Neural progenitor cell (in vitro differentiated cells): ENCODE data around the gene NDOR1. TPM values are rescaled to one million over a fixed set of nuclear protein-coding genes. Genes with fewer than 3 reads are reported as not detected.

Experiments used
- DNase-seq: peaks from one replicate; pipeline ENCODE4 v3.0.0-alpha.2; 2016; ENCODE audit warnings: low spot score
- H2AFZ ChIP-seq: fragments of 200-600 bp; sonication (generic); replicated peaks from 2 replicates; pipeline ENCODE4 v1.6.1; 2016; ENCODE audit warnings: antibody characterized with exemption
- H3F3A ChIP-seq: fragments of 200-600 bp; sonication (generic); 2 replicates; pipeline ENCODE4 v1.6.1; 2016; ENCODE audit warnings: antibody characterized with exemption, low read depth
- H3K27ac ChIP-seq: fragments of 200-600 bp; sonication (generic); 2 replicates; pipeline ENCODE4 v1.5.1; 2016; ENCODE audit warnings: mild to moderate bottlenecking
- H3K27me3 ChIP-seq: fragments of 200-600 bp; sonication (generic); 2 replicates; pipeline ENCODE4 v1.6.1; 2016; ENCODE audit warnings: mild to moderate bottlenecking, moderate library complexity
- H3K36me3 ChIP-seq: fragments of 200-600 bp; sonication (generic); 2 replicates; pipeline ENCODE4 v1.5.1; 2016
- H3K4me1 ChIP-seq: fragments of 200-600 bp; sonication (generic); 2 replicates; pipeline ENCODE4 v1.6.1; 2016; ENCODE audit warnings: mixed run types
- H3K4me2 ChIP-seq: fragments of 200-600 bp; sonication (generic); 2 replicates; pipeline ENCODE4 v1.6.1; 2016
- H3K4me3 ChIP-seq: fragments of 200-600 bp; sonication (generic); 2 replicates; pipeline ENCODE4 v1.5.1; 2016
- H3K79me2 ChIP-seq: fragments of 200-600 bp; sonication (generic); 2 replicates; pipeline ENCODE4 v1.6.1; 2016; ENCODE audit warnings: low read depth
- H3K9ac ChIP-seq: fragments of 200-600 bp; sonication (generic); 2 replicates; pipeline ENCODE4 v1.6.1; 2016
- H3K9me3 ChIP-seq: fragments of 200-600 bp; sonication (generic); 2 replicates; pipeline ENCODE4 v1.5.1; 2016; ENCODE audit warnings: low read depth
- H4K20me1 ChIP-seq: fragments of 200-600 bp; sonication (generic); 2 replicates; pipeline ENCODE4 v1.6.1; 2016; ENCODE audit warnings: low read depth
- H3K27ac Mint-ChIP-seq: 3 replicates; pipeline ENCODE4 v1.8.0; 2021; ENCODE audit warnings: mixed read lengths
- H3K27me3 Mint-ChIP-seq: 2 replicates; pipeline ENCODE4 v1.8.0; 2022; ENCODE audit warnings: low read depth, mild to moderate bottlenecking, inconsistent platforms, moderate library complexity, mixed read lengths; ENCODE audit not compliant: insufficient read depth
- H3K36me3 Mint-ChIP-seq: 3 replicates; pipeline ENCODE4 v1.8.0; 2021; ENCODE audit warnings: mixed read lengths
- H3K4me1 Mint-ChIP-seq: 3 replicates; pipeline ENCODE4 v1.8.0; 2021; ENCODE audit warnings: mixed read lengths
- H3K4me3 Mint-ChIP-seq: 3 replicates; pipeline ENCODE4 v1.8.0; 2021; ENCODE audit warnings: mild to moderate bottlenecking, moderate library complexity, mixed read lengths
- H3K9me3 Mint-ChIP-seq: 3 replicates; pipeline ENCODE4 v1.8.0; 2020; ENCODE audit warnings: mixed read lengths
- CTCF ChIP-seq: fragments of 200-600 bp; sonication (generic); IDR thresholded peaks from 2 replicates; pipeline ENCODE4 v1.5.1; 2017; ENCODE audit warnings: antibody characterized with exemption, mild to moderate bottlenecking
- EZH2 ChIP-seq: fragments of 200-600 bp; sonication (generic); IDR thresholded peaks from 2 replicates; pipeline ENCODE4 v1.6.1; 2017; ENCODE audit warnings: antibody characterized with exemption, mild to moderate bottlenecking, moderate library complexity
- EZH2phosphoT487 ChIP-seq: fragments of 200-600 bp; sonication (generic); IDR thresholded peaks from 2 replicates; pipeline ENCODE4 v1.6.1; 2017; ENCODE audit warnings: antibody characterized with exemption
- total RNA-seq: library from RNA; depleted of rRNA; stranded (reverse); fragments of >200 nt; gene quantifications from 2 replicates; pipeline ENCODE4 v1.2.3, GENCODE V29; 2015; ENCODE audit warnings: low replicate concordance

The NDOR1 gene
- total RNA-seq, 1 donor from 2014 or later, result 5.1 TPM

- Histone ChIP-seq H3F3A (peaks cover 10% of the 10 kb centered on the region), H3K36me3 (no peaks in the 10 kb centered on the region), H2AFZ (no peak overlapping the region), H3K79me2 (peaks cover 14% of the 10 kb centered on the region), H3K4me3 (no peak overlapping the region), H3K4me2 (no peak overlapping the region), H3K27me3 (no peaks in the 10 kb centered on the region), H3K9ac (no peak overlapping the region), H3K27ac (no peak overlapping the region), H3K9me3 (no peaks in the 10 kb centered on the region), H3K4me1 (peaks cover 5% of the 10 kb centered on the region), H4K20me1 (peaks cover 53% of the 10 kb centered on the region)
- Mint-ChIP-seq H3K4me3 (no peak overlapping the region), H3K27me3 (peaks cover 6% of the 10 kb centered on the region), H3K27ac (no peak overlapping the region), H3K4me1 (peaks cover 29% of the 10 kb centered on the region), H3K36me3 (no peaks in the 10 kb centered on the region), H3K9me3 (no peaks in the 10 kb centered on the region)
- no peak for TF ChIP-seq CTCF
- no peak for TF ChIP-seq EZH2
- no peak for TF ChIP-seq EZH2phosphoT487
- no peak for DNase-seq
These were observed 13.6 kb upstream of the NDOR1 start for GRCh38 chr9:137191691-137192447.

- Mint-ChIP-seq H3K9me3 (no peaks in the 10 kb centered on the region), H3K4me3 (no peak overlapping the region), H3K4me1 (peaks cover 26% of the 10 kb centered on the region), H3K36me3 (no peaks in the 10 kb centered on the region), H3K27ac (no peak overlapping the region), H3K27me3 (peaks cover 6% of the 10 kb centered on the region)
- Histone ChIP-seq H3K36me3 (no peaks in the 10 kb centered on the region), H3K4me3 (no peak overlapping the region), H3K9me3 (no peaks in the 10 kb centered on the region), H3K27ac (no peak overlapping the region), H3K27me3 (no peaks in the 10 kb centered on the region), H3K79me2 (peaks cover 9% of the 10 kb centered on the region), H3K4me1 (peaks cover 3% of the 10 kb centered on the region), H3K4me2 (no peak overlapping the region), H4K20me1 (peaks cover 58% of the 10 kb centered on the region), H2AFZ (no peak overlapping the region), H3F3A (peaks cover 10% of the 10 kb centered on the region), H3K9ac (no peak overlapping the region)
- no peak for DNase-seq
- TF ChIP-seq EZH2phosphoT487 (no peak), CTCF (no peak), EZH2 (no peak)
These were observed 13.1 kb upstream of the NDOR1 start for GRCh38 chr9:137192448-137192780.

GRCh38 chr9:137192859-137193258, 12.6 kb upstream of the NDOR1 start:
- Mint-ChIP-seq H3K4me3 (no peak overlapping the region), H3K27ac (no peak overlapping the region), H3K27me3 (peaks cover 6% of the 10 kb centered on the region), H3K9me3 (no peaks in the 10 kb centered on the region), H3K4me1 (peaks cover 22% of the 10 kb centered on the region), H3K36me3 (no peaks in the 10 kb centered on the region)
- Histone ChIP-seq H3K27me3 (no peaks in the 10 kb centered on the region), H3K79me2 (peaks cover 9% of the 10 kb centered on the region), H2AFZ (no peak overlapping the region), H3K9ac (no peak overlapping the region), H4K20me1 (peaks cover 63% of the 10 kb centered on the region), H3K36me3 (no peaks in the 10 kb centered on the region), H3F3A (peaks cover 10% of the 10 kb centered on the region), H3K4me1 (no peaks in the 10 kb centered on the region), H3K4me3 (no peak overlapping the region), H3K27ac (no peak overlapping the region), H3K4me2 (no peak overlapping the region), H3K9me3 (no peaks in the 10 kb centered on the region)
- no peak for TF ChIP-seq CTCF
- no peak for DNase-seq
